Stimulated activated CD4-positive, alpha-beta T cell treated with anti-CD3 and anti-CD28 coated beads, Interleukin-12 subunit alpha, Interleukin-12 subunit beta, amount 100 ng/mL, for 4 hours (primary cell): ENCODE measurements around the gene ARHGEF28.

Experiments used
- DNase-seq: peaks from one replicate; pipeline ENCODE4 v3.0.0-alpha.2; 2020

The ARHGEF28 gene

GRCh38 chr5:73743161-73743560 is 117.2 kb downstream of the ARHGEF28 start:
- no peak for DNase-seq

- no peak for DNase-seq
Observed at GRCh38 chr5:73745836-73746235, 119.8 kb downstream of the ARHGEF28 start.

- DNase-seq = no peak
Observed at GRCh38 chr5:73746608-73747007, 120.6 kb downstream of the ARHGEF28 start.

- no peak for DNase-seq
Observed at GRCh38 chr5:73747696-73748380, 121.8 kb downstream of the ARHGEF28 start.

- no peak for DNase-seq
Observed at GRCh38 chr5:73748510-73749400, 122.8 kb downstream of the ARHGEF28 start.

GRCh38 chr5:73749485-73750270 is 123.7 kb downstream of the ARHGEF28 start:
- DNase-seq = no peak

- no peak for DNase-seq
Observed at GRCh38 chr5:73751254-73751914, 125.4 kb downstream of the ARHGEF28 start.

- DNase-seq = no peak
Observed at GRCh38 chr5:73754254-73754653, 128.3 kb downstream of the ARHGEF28 start.

GRCh38 chr5:73757416-73757815 is 131.4 kb downstream of the ARHGEF28 start:
- no peak for DNase-seq

- no peak for DNase-seq
Observed at GRCh38 chr5:73759771-73760170, 133.8 kb downstream of the ARHGEF28 start.

GRCh38 chr5:73763300-73764032 is 137.5 kb downstream of the ARHGEF28 start:
- no peak for DNase-seq

GRCh38 chr5:73764586-73764985 is 138.6 kb downstream of the ARHGEF28 start:
- DNase-seq = no peak

- DNase-seq = no peak
Observed at GRCh38 chr5:73764996-73765395, 139.0 kb downstream of the ARHGEF28 start.

GRCh38 chr5:73766902-73767301 is 140.9 kb downstream of the ARHGEF28 start:
- no peak for DNase-seq

- DNase-seq = no peak
Observed at GRCh38 chr5:73770172-73771025, 144.4 kb downstream of the ARHGEF28 start.

GRCh38 chr5:73774924-73775323 is 148.9 kb downstream of the ARHGEF28 start:
- no peak for DNase-seq

GRCh38 chr5:73776405-73776804 is 150.4 kb downstream of the ARHGEF28 start:
- DNase-seq = no peak

- no peak for DNase-seq
Observed at GRCh38 chr5:73777192-73777591, 151.2 kb downstream of the ARHGEF28 start.

GRCh38 chr5:73780302-73781080 is 154.5 kb downstream of the ARHGEF28 start:
- DNase-seq = no peak

GRCh38 chr5:73781107-73781768 is 155.2 kb downstream of the ARHGEF28 start:
- no peak for DNase-seq
